NCI-H2029 treated with DMSO at 0.1 percent for 48 hours (cell line): ENCODE measurements around the gene FCGR3B.
"Not testable (repeated sequence)": the region's sequence is repeated elsewhere in the genome, so short reads cannot be mapped to it uniquely, and the experiment has no call there.

ENCODE experiments used
- DNase-seq: peaks from one replicate; lab custom pipeline; 2025; lab: John Stamatoyannopoulos, UW

Gene FCGR3B

DNA sequence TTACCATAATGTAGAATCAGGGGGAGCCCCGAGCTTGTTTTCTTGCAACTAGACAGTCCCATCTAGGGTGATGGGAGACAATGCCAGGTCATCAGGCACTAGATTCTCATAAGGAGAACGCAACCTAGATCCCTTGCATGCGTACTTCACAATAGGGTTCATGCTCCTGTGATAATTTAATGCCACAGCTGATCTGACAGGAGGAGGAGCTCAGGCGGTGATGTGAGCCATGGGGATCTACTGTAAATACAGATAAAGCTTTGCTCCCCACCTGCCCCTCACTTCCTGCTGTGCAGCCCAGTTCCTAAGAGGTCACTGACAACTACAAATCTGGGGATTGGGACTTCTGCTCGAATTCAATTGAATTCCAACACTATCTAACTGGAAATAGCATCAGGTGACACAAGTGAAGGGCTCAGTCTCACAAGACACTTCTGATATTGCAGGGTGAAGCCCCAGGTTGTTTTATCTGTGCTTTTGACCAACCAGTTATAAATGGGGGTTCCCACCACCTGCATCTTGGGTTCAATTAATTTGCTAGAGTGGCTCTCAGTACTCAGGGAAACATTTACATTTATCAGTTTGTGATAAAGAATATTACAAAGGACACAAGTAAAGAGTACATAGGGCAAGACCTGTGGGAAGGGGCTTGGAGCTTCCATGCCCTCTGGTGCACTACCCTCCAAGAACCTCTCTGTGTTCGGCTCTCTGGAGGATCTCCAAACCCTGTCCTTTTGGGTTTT lies 7.4 kb upstream of the FCGR3B start:
- DNase-seq, result not testable (repeated sequence)

DNA sequence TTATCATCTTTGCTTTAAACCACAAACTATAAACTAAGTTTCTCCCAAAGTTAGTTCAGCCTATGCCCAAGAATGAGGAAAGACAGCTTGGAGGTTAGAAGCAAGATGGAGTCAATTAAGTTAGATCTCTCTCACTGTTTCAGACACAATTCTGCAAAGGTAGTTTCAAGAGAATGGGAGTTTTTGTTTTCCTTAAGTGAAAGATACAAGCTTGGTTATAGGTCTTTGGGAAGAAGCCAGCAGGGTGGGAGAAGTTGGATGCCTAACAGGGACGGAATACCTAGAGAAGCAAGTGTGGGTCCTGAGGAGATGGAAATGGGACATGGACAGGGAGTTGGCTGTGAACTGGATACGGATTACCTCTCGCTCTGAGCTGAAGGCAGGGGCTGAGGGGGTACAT lies 6.0 kb upstream of the FCGR3B start:
- DNase-seq, result not testable (repeated sequence)

DNA sequence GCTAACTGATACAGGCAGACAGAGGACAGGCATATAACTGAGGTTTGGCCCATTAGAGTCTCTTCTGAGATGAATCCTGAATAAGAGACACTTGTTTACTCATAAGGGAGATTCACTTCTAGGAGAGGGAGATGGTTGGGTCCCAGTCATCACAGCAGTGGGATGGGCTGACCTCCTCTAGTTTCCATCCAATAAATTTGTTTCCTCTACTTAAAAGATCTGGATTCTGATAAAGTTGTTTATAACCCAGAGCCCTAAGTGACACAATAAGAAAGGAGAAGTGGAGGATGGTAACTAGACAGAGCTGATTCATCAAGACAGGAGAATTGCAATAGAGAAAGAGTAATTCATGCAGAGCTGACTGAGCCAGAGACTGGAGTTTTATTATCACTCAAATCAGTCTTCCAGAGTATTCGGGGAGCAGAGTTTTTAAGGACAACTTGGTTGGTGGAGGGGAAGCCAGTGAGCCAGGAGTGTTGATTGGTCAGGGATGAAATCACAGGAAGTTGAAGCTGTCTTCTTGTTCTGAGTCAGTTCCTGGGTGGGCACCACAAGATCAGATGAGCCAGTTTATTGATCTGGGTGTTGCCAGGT lies 5.3 kb upstream of the FCGR3B start:
- not testable (repeated sequence) for DNase-seq

GRCh38 chr1:161634993-161635392 lies 4.0 kb upstream of the FCGR3B start:
- not testable (repeated sequence) for DNase-seq

GRCh38 chr1:161630128-161630742 lies 741 bp downstream of the FCGR3B start:
- not testable (repeated sequence) for DNase-seq

GRCh38 chr1:161626445-161627146 lies 4.4 kb downstream of the FCGR3B start:
- DNase-seq, result not testable (repeated sequence)

DNA sequence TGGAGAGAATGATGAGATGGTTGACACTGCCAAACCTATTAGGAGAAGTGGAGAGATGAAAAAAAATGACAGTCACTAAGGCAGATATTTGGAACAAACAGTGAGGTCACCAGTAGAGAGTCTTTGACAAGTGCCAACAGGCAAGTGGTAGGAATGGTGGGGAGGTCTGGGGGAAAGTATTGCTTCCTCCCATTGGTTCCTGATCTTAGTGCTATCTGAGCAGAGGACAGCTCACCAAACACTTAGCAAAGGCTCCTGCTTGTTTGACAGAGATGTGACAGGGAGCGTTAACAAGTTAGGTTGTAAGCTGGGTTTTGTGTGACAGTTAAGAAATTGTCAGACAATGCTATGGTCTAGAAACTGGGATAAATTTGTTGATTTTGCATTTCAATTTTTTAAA lies 6.4 kb downstream of the FCGR3B start:
- peak; percentile 4 for DNase-seq

DNA sequence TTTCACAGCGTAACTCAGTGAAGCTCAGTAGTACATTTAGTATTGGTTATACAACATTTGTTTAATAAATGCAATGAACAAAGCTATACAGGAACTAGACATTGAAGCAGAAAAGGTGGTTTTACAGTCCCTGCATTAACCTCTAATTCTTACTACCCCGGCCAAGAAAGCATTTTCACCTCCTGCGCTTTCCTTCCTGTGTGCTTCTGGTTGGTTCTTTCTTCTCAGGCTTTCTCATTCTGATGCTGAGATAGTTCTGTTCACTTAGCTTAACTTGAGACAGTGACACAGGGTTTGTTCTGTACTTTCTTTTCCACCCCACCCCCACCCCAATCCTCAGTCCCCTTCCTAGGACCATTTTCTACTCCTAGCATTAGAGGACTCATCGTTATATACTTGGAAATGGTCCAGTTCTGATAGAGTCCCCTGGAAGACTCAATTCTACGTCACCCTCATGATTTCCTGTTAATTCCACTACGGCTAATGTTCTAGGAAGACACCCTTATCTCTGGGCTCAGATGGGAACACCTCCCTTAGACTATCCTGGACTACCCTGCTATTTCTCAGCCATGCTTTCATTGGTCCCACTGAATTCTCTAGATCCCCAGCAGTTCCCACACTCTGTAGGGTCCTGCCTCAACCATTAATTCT lies 7.5 kb downstream of the FCGR3B start:
- not testable (repeated sequence) for DNase-seq

DNA sequence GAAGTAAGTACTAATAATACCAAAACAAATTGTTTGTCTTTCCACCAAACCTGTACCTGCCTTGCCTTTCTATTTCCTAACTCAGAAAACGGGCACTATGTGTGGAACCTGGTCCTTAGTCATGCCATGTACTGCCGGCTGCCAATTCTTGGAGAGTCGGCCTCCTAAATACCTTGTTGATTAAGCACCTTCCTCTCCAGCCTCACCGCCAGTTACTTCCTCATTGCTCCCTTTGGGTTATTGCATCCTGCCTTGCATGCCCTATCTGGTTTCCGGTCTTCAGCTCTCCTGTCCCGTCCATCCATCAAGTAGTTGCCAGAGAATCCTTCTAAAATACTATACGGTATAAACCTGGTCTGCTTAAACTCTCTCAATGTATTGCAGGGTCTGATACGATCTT lies 8.9 kb downstream of the FCGR3B start:
- not testable (repeated sequence) for DNase-seq

- DNase-seq, result not testable (repeated sequence)
Measured at GRCh38 chr1:161621181-161622000, 9.6 kb downstream of the FCGR3B start.

- DNase-seq, result not testable (repeated sequence)
Measured at GRCh38 chr1:161620399-161620798, 10.6 kb downstream of the FCGR3B start.

- not testable (repeated sequence) for DNase-seq
Measured at GRCh38 chr1:161618517-161618916, 12.5 kb downstream of the FCGR3B start.

- DNase-seq, result not testable (repeated sequence)
Measured at GRCh38 chr1:161616417-161616816, 14.6 kb downstream of the FCGR3B start.

DNA sequence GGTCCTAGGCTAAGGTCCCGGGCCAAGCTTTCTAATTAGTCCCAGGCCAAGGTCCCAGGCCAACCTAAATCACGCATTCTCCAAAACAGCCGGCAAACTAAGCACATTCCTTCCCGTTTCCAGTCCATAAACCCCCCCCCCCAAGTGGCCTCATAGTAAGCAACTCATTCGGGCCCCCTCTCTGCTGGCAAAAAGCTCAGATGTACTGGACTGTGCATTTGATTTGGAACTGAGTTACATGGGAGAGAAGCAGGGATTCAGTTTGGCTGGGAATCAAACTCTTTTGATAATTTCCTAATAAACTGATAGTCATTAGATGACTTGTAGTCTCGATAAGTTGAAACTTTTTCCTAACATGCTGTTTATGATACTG lies 17.8 kb downstream of the FCGR3B start:
- DNase-seq, result not testable (repeated sequence)

- DNase-seq, result peak; percentile 42
Measured at GRCh38 chr1:161612322-161613141, 18.4 kb downstream of the FCGR3B start.

DNA sequence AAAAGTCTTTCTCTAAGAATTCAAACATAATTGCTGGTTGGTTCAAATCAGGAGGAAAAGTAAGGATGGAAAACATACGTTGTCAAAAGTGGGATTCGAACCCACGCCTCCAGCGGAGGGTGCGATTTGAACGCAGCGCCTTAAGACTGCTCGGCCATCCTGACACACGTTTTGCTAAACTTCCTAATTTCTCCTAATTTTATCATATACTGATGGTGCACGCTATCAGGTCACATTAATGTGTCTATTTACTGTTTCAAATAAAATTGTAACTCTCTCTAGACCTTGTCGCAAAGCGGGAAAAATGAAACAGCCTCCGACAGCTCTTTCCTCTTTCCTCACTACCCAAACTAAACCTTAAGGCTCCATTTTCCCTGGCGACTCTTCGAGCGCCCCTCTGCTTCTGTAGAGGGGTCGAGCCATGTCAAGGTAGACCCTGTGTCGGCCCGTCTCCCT lies 19.1 kb downstream of the FCGR3B start:
- not testable (repeated sequence) for DNase-seq

DNA sequence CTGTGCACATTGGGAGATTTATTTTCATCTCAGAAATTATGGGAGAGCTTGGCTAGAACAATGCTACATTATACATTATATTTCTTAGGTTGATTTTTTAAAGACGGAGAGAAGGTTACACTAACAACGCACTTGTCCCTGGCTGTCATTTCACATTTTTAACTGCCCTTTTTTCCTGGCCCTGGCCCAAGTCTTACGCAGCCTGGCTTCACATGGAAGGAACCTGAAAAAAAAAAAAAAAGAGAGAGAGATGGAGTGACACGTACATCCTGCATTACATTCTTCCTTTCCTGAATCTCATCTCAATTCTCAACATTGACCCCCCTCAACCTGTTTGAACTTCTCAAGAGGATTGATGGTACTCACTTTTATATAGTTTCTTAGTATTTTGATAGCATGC lies 20.8 kb downstream of the FCGR3B start:
- not testable (repeated sequence) for DNase-seq

DNA sequence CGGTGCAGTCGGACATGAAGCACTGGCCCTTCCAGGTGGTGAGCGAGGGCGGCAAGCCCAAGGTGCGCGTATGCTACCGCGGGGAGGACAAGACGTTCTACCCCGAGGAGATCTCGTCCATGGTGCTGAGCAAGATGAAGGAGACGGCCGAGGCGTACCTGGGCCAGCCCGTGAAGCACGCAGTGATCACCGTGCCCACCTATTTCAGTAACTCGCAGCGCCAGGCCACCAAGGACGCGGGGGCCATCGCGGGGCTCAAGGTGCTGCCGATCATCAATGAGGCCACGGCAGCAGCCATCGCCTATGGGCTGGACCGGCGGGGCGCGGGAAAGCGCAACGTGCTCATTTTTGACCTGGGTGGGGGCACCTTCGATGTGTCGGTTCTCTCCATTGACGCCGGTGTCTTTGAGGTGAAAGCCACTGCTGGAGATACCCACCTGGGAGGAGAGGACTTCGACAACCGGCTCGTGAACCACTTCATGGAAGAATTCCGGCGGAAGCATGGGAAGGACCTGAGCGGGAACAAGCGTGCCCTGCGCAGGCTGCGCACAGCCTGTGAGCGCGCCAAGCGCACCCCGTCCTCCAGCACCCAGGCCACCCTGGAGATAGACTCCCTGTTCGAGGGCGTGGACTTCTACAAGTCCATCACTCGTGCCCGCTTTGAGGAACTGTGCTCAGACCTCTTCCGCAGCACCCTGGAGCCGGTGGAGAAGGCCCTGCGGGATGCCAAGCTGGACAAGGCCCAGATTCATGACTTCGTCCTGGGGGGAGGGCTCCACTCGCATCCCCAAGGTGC lies 24.2 kb downstream of the FCGR3B start:
- DNase-seq, result not testable (repeated sequence)
